H9 (cell line): ENCODE results near the gene FAM217B. TPM values are rescaled to one million over a fixed set of nuclear protein-coding genes. Genes with fewer than 3 reads are reported as not detected.

Experiments
- DNase-seq: peaks from one replicate; pipeline ENCODE4 v3.0.0-alpha.2; 2017
- H2AFZ ChIP-seq: one replicate; pipeline ENCODE4 v1.6.1; 2013; ENCODE audit warnings: mild to moderate bottlenecking, low read length, control low read depth, moderate library complexity
- H2AK5ac ChIP-seq: 2 replicates; pipeline ENCODE4 v1.6.1; 2013; ENCODE audit warnings: low read length, control low read depth, mixed read lengths; ENCODE audit not compliant: insufficient read length
- H2BK120ac ChIP-seq: one replicate; pipeline ENCODE4 v1.6.1; 2013; ENCODE audit warnings: low read depth, mild to moderate bottlenecking, low read length, control low read depth, inconsistent platforms; ENCODE audit not compliant: poor library complexity, severe bottlenecking
- H2BK12ac ChIP-seq: 2 replicates; pipeline ENCODE4 v1.6.1; 2013; ENCODE audit warnings: low read length, control low read depth, mixed read lengths, low read depth; ENCODE audit not compliant: insufficient read length
- H2BK15ac ChIP-seq: 2 replicates; pipeline ENCODE4 v1.6.1; 2013; ENCODE audit warnings: low read depth, low read length, control low read depth
- H2BK20ac ChIP-seq: one replicate; pipeline ENCODE4 v1.6.1; 2013; ENCODE audit warnings: low read depth, mild to moderate bottlenecking, low read length, control low read depth, inconsistent platforms; ENCODE audit not compliant: poor library complexity, severe bottlenecking
- H2BK5ac ChIP-seq: 2 replicates; pipeline ENCODE4 v1.6.1; 2013; ENCODE audit warnings: low read length, control low read depth, mixed read lengths; ENCODE audit not compliant: insufficient read length
- H3K14ac ChIP-seq: 2 replicates; pipeline ENCODE4 v1.6.1; 2013; ENCODE audit warnings: low read length, control low read depth; ENCODE audit not compliant: insufficient read depth
- H3K18ac ChIP-seq: 2 replicates; pipeline ENCODE4 v1.6.1; 2013; ENCODE audit warnings: low read depth, mild to moderate bottlenecking, mixed read lengths, low read length, control low read depth; ENCODE audit not compliant: insufficient read length
- H3K23ac ChIP-seq: 2 replicates; pipeline ENCODE4 v1.6.1; 2013; ENCODE audit warnings: low read length, control low read depth, mixed read lengths, low read depth; ENCODE audit not compliant: insufficient read length
- H3K23me2 ChIP-seq: 2 replicates; pipeline ENCODE4 v1.6.1; 2013; ENCODE audit warnings: low read depth, mild to moderate bottlenecking, mixed read lengths, low read length, control low read depth; ENCODE audit not compliant: insufficient read length, poor library complexity, severe bottlenecking
- H3K27ac ChIP-seq: 2 replicates; pipeline ENCODE4 v1.5.1; 2013; ENCODE audit warnings: low read length, control low read depth, mixed read lengths, low read depth; ENCODE audit not compliant: insufficient read length
- H3K27me3 ChIP-seq: 2 replicates; pipeline ENCODE4 v1.6.1; 2013; ENCODE audit warnings: low read length, control low read depth, inconsistent platforms; ENCODE audit not compliant: insufficient read depth
- H3K4ac ChIP-seq: 2 replicates; pipeline ENCODE4 v1.6.1; 2013; ENCODE audit warnings: low read depth, mild to moderate bottlenecking, control low read depth, inconsistent platforms, low read length, moderate library complexity
- H3K4me1 ChIP-seq: 2 replicates; pipeline ENCODE4 v1.6.1; 2013; ENCODE audit warnings: low read length, control low read depth, inconsistent platforms; ENCODE audit not compliant: insufficient read depth
- H3K4me2 ChIP-seq: 2 replicates; pipeline ENCODE4 v1.6.1; 2013; ENCODE audit warnings: low read length, control low read depth, mixed read lengths; ENCODE audit not compliant: insufficient read length, insufficient read depth
- H3K56ac ChIP-seq: 2 replicates; pipeline ENCODE4 v1.6.1; 2013; ENCODE audit warnings: low read depth, mild to moderate bottlenecking, mixed read lengths, low read length, control low read depth; ENCODE audit not compliant: insufficient read length
- H3K79me1 ChIP-seq: 2 replicates; pipeline ENCODE4 v1.6.1; 2013; ENCODE audit warnings: low read depth, mild to moderate bottlenecking, moderate library complexity, low read length, control low read depth, inconsistent platforms; ENCODE audit not compliant: insufficient read depth, poor library complexity, severe bottlenecking
- H3K79me2 ChIP-seq: 2 replicates; pipeline ENCODE4 v1.6.1; 2013; ENCODE audit warnings: low read length, control low read depth, inconsistent platforms; ENCODE audit not compliant: insufficient read depth
- H3K9ac ChIP-seq: 2 replicates; pipeline ENCODE4 v1.6.1; 2013; ENCODE audit warnings: low read length, control low read depth, mixed read lengths; ENCODE audit not compliant: insufficient read length; ENCODE audit errors: extremely low read depth
- H3K9me3 ChIP-seq: one replicate; pipeline ENCODE4 v1.6.1; 2013; ENCODE audit warnings: low read depth, low read length, inconsistent platforms; ENCODE audit not compliant: control insufficient read depth
- H3T11ph ChIP-seq: one replicate; pipeline ENCODE4 v1.6.1; 2013; ENCODE audit warnings: mild to moderate bottlenecking, low read length, control low read depth, inconsistent platforms
- H4K20me1 ChIP-seq: one replicate; pipeline ENCODE4 v1.6.1; 2013; ENCODE audit not compliant: control insufficient read depth, insufficient read length, insufficient read depth
- H4K5ac ChIP-seq: 2 replicates; pipeline ENCODE4 v1.6.1; 2013; ENCODE audit warnings: low read depth, mild to moderate bottlenecking, mixed read lengths, low read length, control low read depth; ENCODE audit not compliant: insufficient read length
- H4K8ac ChIP-seq: replicated peaks from 2 replicates; pipeline ENCODE4 v1.6.1; 2013; ENCODE audit warnings: low read length, control low read depth, mixed read lengths, low read depth; ENCODE audit not compliant: insufficient read length
- H4K91ac ChIP-seq: 2 replicates; pipeline ENCODE4 v1.6.1; 2013; ENCODE audit warnings: low read depth, mild to moderate bottlenecking, moderate library complexity, mixed read lengths, low read length, control low read depth; ENCODE audit not compliant: insufficient read length
- H3K27ac Mint-ChIP-seq, 3 experiments: 2 replicates in 2 of 3; 3 replicates in 1 of 3; pipeline ENCODE4 v1.8.0; 2020 to 2021; ENCODE audit warnings: mixed read lengths in 3 of 3, mild to moderate bottlenecking in 1 of 3, moderate library complexity in 1 of 3
- H3K27me3 Mint-ChIP-seq: 2 replicates; pipeline ENCODE4 v1.8.0; 2021; ENCODE audit warnings: low read depth, mild to moderate bottlenecking, moderate library complexity, mixed read lengths
- H3K36me3 Mint-ChIP-seq, 3 experiments: 2 replicates in 2 of 3; 3 replicates in 1 of 3; pipeline ENCODE4 v1.8.0; 2020 to 2021; ENCODE audit warnings: low read depth in 3 of 3, mixed read lengths in 3 of 3; ENCODE audit not compliant: insufficient read depth in 1 of 3
- H3K4me1 Mint-ChIP-seq, 2 experiments: 2 replicates each; pipeline ENCODE4 v1.8.0; 2020; ENCODE audit warnings: mixed read lengths in 2 of 2
- H3K4me3 Mint-ChIP-seq, 2 experiments: 2 replicates in 1 of 2; 3 replicates in 1 of 2; pipeline ENCODE4 v1.8.0; 2020 to 2021; ENCODE audit warnings: mild to moderate bottlenecking in 2 of 2, mixed read lengths in 2 of 2, moderate library complexity in 1 of 2
- H3K9me3 Mint-ChIP-seq, 2 experiments: 2 replicates in 1 of 2; 3 replicates in 1 of 2; pipeline ENCODE4 v1.8.0; 2020; ENCODE audit warnings: mild to moderate bottlenecking in 2 of 2, mixed read lengths in 2 of 2, moderate library complexity in 1 of 2
- WGBS: extraction: QIAGEN DNeasy Blood & Tissue Kit; methylation state at CpG from one replicate; pipeline ENCODE4 v1.1.7; 2013; ENCODE audit warnings: missing lambda C conversion rate, low lambda C conversion rate, mixed read lengths; ENCODE audit not compliant: insufficient read length; ENCODE audit errors: extremely low coverage; 5-methylcytosine and 5-hydroxymethylcytosine counted together
- total RNA-seq: library from RNA; stranded (reverse); gene quantifications from 2 replicates; pipeline ENCODE4 v1.2.1, GENCODE V29; 2021
- TF ChIP-seq, protein P1 (sequence below): fragments of 200-600 bp; sonication (generic); conservative IDR thresholded peaks from 3 replicates; pipeline ENCODE4 v1.8.0; 2021; ENCODE audit warnings: antibody characterized with exemption, mild to moderate bottlenecking

The FAM217B gene
- total RNA-seq, 1 experiment from 2014 or later, result 24.5 TPM

DNA sequence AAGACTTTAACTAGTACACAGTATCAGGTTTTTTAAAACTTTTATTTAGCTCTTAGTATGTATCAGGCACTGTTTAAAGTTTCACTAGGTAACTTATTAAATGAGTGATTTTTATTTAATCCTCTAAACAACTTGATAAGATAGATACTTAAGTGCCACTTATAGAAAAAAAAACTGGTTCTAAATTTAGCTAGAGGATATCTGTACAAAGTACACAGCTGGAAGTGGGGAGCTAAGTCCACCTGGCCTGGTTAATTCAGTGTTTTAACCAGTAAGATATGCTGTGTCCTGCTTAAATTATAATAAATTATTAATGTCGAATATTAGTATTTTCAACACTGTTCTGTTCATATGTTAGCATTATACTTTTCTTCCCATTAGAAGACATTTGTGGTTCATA, 44.3 kb upstream of the FAM217B start:
- Histone ChIP-seq H3K56ac (no peak overlapping the region), H3K27me3 (no peaks in the 10 kb centered on the region), H3K14ac (no peak overlapping the region), H3T11ph (no peak overlapping the region), H3K18ac (no peak overlapping the region), H2AK5ac (no peak overlapping the region), H2BK15ac (no peak overlapping the region), H3K79me1 (no peaks in the 10 kb centered on the region), H3K79me2 (no peaks in the 10 kb centered on the region), H2AFZ (no peak overlapping the region), H2BK120ac (no peak overlapping the region), H4K91ac (no peak overlapping the region), H3K4me2 (no peak overlapping the region), H2BK12ac (no peak overlapping the region), H3K23me2 (no peaks in the 10 kb centered on the region), H4K8ac (no peak overlapping the region), H2BK5ac (no peak overlapping the region), H3K4ac (no peak overlapping the region), H4K20me1 (no peaks in the 10 kb centered on the region), H4K5ac (no peak overlapping the region), H3K4me1 (no peaks in the 10 kb centered on the region), H3K9ac (no peak overlapping the region), H3K27ac (no peak overlapping the region), H3K23ac (no peak overlapping the region), H2BK20ac (no peak overlapping the region), H3K9me3 (no peaks in the 10 kb centered on the region)
- Mint-ChIP-seq H3K27ac (no peak overlapping the region), H3K36me3 (no peaks in the 10 kb centered on the region), H3K27me3 (peaks cover 22% of the 10 kb centered on the region), H3K4me1 (no peaks in the 10 kb centered on the region), H3K9me3 (peaks cover 0 to 3% of the 10 kb centered on the region in 2 experiments; a peak in 1 of 5 replicates), H3K4me3 (no peak overlapping the region)
- TF ChIP-seq, protein P1, sequence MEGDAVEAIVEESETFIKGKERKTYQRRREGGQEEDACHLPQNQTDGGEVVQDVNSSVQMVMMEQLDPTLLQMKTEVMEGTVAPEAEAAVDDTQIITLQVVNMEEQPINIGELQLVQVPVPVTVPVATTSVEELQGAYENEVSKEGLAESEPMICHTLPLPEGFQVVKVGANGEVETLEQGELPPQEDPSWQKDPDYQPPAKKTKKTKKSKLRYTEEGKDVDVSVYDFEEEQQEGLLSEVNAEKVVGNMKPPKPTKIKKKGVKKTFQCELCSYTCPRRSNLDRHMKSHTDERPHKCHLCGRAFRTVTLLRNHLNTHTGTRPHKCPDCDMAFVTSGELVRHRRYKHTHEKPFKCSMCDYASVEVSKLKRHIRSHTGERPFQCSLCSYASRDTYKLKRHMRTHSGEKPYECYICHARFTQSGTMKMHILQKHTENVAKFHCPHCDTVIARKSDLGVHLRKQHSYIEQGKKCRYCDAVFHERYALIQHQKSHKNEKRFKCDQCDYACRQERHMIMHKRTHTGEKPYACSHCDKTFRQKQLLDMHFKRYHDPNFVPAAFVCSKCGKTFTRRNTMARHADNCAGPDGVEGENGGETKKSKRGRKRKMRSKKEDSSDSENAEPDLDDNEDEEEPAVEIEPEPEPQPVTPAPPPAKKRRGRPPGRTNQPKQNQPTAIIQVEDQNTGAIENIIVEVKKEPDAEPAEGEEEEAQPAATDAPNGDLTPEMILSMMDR, result no peak
- no peak for DNase-seq
- WGBS, result no CpG with 5 or more reads among the region's 1 CpG
